Peyer's patch (tissue), 4 donors: Measurements from ENCODE around the gene LEMD1. TPM values are rescaled to one million over a fixed set of nuclear protein-coding genes. Genes with fewer than 3 reads are reported as not detected.

Experiments
- DNase-seq, 3 donors: peaks; one replicate each; pipeline ENCODE4 v3.0.0-alpha.2; 2017 to 2019
- H3K27ac ChIP-seq, 4 donors: fragments of 200-600 bp; sonication (generic); one replicate each; pipeline ENCODE4 v1.5.1; 2016 to 2019
- H3K27me3 ChIP-seq, 2 donors: fragments of 200-600 bp; sonication (generic); one replicate each; pipeline ENCODE4 v1.5.1; 2019
- H3K36me3 ChIP-seq, 3 donors: fragments of 200-600 bp; sonication (generic); one replicate each; pipeline ENCODE4 v1.5.1; 2016 to 2019
- H3K4me1 ChIP-seq, 4 donors: fragments of 200-600 bp; sonication (generic); one replicate each; pipeline ENCODE4 v1.5.1; 2016 to 2019
- H3K4me3 ChIP-seq, 4 donors: fragments of 200-600 bp; sonication (generic); 1 replicate in 3 of 4; 2 replicates in 1 of 4; pipeline ENCODE4 v1.5.1; 2016 to 2019; ENCODE audit warnings: mild to moderate bottlenecking in 1 of 4
- H3K9me3 ChIP-seq, 4 donors: fragments of 200-600 bp; sonication (generic); one replicate each; pipeline ENCODE4 v1.5.1; 2016 to 2019; ENCODE audit warnings: mild to moderate bottlenecking in 1 of 4
- CTCF ChIP-seq, 6 experiments: fragments of 450-650 bp in 4 of 6; fragments of 200-600 bp in 2 of 6; sonication (generic) in 1 of 6; IDR thresholded peaks; one replicate each; pipeline ENCODE4 v1.5.1; 2017 to 2019; ENCODE audit warnings: antibody characterized with exemption in 6 of 6, mild to moderate bottlenecking in 3 of 6, moderate library complexity in 1 of 6
- POLR2A ChIP-seq, 2 donors: fragments of 450-650 bp; IDR thresholded peaks; one replicate each; pipeline ENCODE4 v1.5.1; 2017; ENCODE audit warnings: antibody characterized with exemption in 2 of 2, mild to moderate bottlenecking in 2 of 2, moderate library complexity in 2 of 2
- total RNA-seq, 4 donors: library from RNA; depleted of rRNA; stranded (reverse); fragments of >200 nt; gene quantifications; one replicate each; pipeline ENCODE4 v1.1.0, GENCODE V29; 2016

Gene LEMD1
- total RNA-seq, 4 donors from 2014 or later: 2.4 to 3.7 TPM; not detected in 2

DNA sequence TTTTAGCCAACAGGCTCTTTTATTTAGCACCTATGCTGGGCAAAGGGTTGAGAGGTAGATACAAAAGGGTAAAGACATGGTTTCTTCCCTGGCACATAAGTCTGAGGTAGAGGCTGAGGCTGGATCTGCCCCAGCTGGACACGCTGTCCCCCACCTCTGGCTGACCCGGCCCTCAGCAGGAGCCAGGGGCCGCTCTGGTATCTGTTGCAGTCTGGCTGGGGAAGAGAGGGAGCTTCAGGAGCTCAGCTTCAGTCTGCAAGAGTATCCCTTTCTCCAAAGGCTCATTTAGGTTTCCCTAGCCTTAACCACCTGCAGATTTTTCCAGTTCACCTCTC lies 19.8 kb upstream of the LEMD1 start:
- Histone ChIP-seq H3K4me1 (peaks cover 0 to 41% (median 21%) of the 10 kb centered on the region in 4 donors), H3K27ac (peak overlapping the region; percentile 60 to 73 (median 68)), H3K36me3 (no peaks in the 10 kb centered on the region), H3K9me3 (no peaks in the 10 kb centered on the region), H3K27me3 (no peaks in the 10 kb centered on the region), H3K4me3 (no peak overlapping the region)
- no peak for TF ChIP-seq POLR2A (IDR thresholded peaks at IDR 0.05)
- no peak for TF ChIP-seq CTCF (IDR thresholded peaks at IDR 0.05)
- DNase-seq: peak in 1 of 3 donors; percentile 47

GRCh38 chr1:205441318-205441633 lies 19.4 kb upstream of the LEMD1 start:
- Histone ChIP-seq H3K4me3 (peak overlapping the region in 2 of 4 donors; percentile 21 to 31), H3K9me3 (no peaks in the 10 kb centered on the region), H3K36me3 (no peaks in the 10 kb centered on the region), H3K4me1 (peaks cover 0 to 41% (median 21%) of the 10 kb centered on the region in 4 donors), H3K27ac (peak overlapping the region; percentile 60 to 73 (median 68)), H3K27me3 (no peaks in the 10 kb centered on the region)
- DNase-seq: no peak
- TF ChIP-seq POLR2A (IDR thresholded peaks at IDR 0.05): no peak
- TF ChIP-seq CTCF (IDR thresholded peaks at IDR 0.05): peak in 1 of 6 experiments; percentile 1

GRCh38 chr1:205440476-205441317 lies 18.8 kb upstream of the LEMD1 start:
- peak; percentile 59 to 93 (median 86) for DNase-seq

DNA sequence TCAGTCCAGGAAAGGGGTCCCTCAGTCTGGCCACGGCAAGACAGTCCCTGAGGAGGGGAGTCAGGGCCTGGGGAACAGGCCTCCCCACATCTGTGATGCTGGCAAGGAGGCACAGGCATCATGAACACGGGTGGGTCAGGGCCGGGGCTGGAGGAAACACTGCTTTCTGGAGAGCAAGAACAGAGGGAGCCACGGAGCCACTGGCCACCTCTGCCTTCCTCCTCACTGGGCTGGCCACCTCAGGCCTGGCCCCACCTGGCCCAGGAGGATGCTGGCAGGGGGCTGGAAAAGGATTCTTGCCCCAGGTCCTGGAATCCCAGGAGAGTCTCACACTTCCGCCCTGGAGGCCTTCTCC lies 18.2 kb upstream of the LEMD1 start:
- TF ChIP-seq POLR2A (IDR thresholded peaks at IDR 0.05): no peak
- no peak for TF ChIP-seq CTCF (IDR thresholded peaks at IDR 0.05)
- peak overlapping the region in 3 of 4 donors; percentile 60 to 73 (median 71) for H3K27ac ChIP-seq
- no peaks in the 10 kb centered on the region for H3K9me3 ChIP-seq
- no peaks in the 10 kb centered on the region for H3K36me3 ChIP-seq
- H3K27me3 ChIP-seq: no peaks in the 10 kb centered on the region
- no peak overlapping the region for H3K4me3 ChIP-seq
- peak in 1 of 3 donors; percentile 42 for DNase-seq
- peaks cover 0 to 43% (median 21%) of the 10 kb centered on the region in 4 donors for H3K4me1 ChIP-seq

More at GRCh38 chr1:205440476-205441317, 18.8 kb upstream of the LEMD1 start:
- no peaks in the 10 kb centered on the region for H3K27me3 ChIP-seq
- no peaks in the 10 kb centered on the region for H3K9me3 ChIP-seq
- peak overlapping the region; percentile 60 to 73 (median 68) for H3K27ac ChIP-seq
- peak overlapping the region; percentile 18 to 31 (median 21) for H3K4me3 ChIP-seq
- H3K4me1 ChIP-seq: peaks cover 0 to 41% (median 21%) of the 10 kb centered on the region in 4 donors
- TF ChIP-seq POLR2A (IDR thresholded peaks at IDR 0.05): peak in 1 of 2 donors; percentile 68
- peak in 2 of 6 experiments; percentile 8 to 9 for TF ChIP-seq CTCF (IDR thresholded peaks at IDR 0.05)
- no peaks in the 10 kb centered on the region for H3K36me3 ChIP-seq

DNA sequence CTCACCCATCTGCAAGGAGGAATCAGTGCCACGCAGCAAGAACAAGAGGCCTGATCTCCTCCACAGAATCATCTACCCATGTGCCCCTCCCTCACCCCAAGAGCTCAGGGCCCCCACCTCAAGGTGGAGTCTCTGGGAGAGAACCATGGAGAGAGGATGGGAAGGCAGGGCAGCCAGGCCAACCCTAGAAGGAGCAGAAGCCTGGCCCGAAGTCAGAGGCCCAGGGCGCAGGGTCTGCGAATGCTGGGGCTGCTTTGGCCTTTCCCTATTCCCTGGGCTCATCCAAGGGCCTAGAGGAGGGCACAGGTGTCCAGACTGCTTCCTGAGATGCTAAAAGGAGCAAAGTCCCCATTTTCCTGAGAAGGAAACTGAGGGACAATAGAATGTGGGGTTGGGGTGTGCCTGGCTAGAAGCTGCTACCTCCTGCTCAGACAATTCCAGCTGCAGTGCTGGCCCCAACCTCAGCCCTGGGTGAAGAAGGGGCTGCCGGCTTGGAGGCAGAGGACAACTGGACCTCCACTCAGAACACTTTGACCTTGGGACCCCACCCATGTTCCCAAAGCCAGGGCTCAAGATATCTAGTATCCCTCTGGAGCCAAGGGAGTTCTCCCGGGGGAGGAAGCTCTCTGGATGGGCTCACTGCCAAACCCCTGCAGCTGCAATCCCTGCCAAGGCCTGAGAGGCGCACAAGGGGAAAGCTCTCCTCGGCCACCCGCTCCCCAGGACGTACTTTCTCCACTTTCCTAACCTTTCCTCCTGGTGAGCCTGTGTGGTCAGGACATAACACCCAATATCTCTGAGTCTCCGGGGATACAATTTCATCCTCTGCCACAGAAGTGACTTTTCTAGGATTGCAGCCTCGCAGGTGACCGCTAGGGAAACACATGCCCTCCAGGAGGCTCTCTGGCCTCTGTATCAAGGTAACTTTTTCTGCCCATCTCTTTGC lies 16.6 kb upstream of the LEMD1 start:
- Histone ChIP-seq H3K36me3 (no peaks in the 10 kb centered on the region), H3K27ac (no peak overlapping the region), H3K4me3 (no peak overlapping the region), H3K27me3 (no peaks in the 10 kb centered on the region), H3K4me1 (peaks cover 0 to 51% (median 21%) of the 10 kb centered on the region in 4 donors), H3K9me3 (no peaks in the 10 kb centered on the region)
- DNase-seq: peak; percentile 31 to 85 (median 83)
- TF ChIP-seq POLR2A (IDR thresholded peaks at IDR 0.05): no peak
- TF ChIP-seq CTCF (IDR thresholded peaks at IDR 0.05): peak in 4 of 6 experiments; percentile 25 to 74 (median 67)
